Measurements from ENCODE around the gene CACNG4.

CACNG4 gene

DNA sequence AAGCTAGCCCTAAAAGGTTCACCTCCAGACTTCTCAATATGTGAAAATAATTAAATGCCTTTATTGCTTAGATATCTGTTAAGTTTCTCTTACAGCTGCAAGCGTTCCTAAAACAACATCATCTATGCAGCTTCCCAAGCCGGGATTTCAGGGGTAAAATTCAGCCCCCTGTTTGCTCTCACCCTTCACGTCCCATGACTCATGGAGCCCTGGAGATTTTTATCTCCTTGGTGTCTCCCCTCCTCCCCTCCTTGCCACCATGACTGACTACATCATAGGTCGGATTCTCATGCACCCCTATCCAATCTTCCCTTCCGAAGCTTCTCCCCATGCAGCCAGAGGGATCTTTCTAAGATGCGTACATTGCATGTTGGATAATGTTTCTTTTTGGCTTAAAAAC, 21.0 kb upstream of the CACNG4 start:
- TF ChIP-seq, protein P1, sequence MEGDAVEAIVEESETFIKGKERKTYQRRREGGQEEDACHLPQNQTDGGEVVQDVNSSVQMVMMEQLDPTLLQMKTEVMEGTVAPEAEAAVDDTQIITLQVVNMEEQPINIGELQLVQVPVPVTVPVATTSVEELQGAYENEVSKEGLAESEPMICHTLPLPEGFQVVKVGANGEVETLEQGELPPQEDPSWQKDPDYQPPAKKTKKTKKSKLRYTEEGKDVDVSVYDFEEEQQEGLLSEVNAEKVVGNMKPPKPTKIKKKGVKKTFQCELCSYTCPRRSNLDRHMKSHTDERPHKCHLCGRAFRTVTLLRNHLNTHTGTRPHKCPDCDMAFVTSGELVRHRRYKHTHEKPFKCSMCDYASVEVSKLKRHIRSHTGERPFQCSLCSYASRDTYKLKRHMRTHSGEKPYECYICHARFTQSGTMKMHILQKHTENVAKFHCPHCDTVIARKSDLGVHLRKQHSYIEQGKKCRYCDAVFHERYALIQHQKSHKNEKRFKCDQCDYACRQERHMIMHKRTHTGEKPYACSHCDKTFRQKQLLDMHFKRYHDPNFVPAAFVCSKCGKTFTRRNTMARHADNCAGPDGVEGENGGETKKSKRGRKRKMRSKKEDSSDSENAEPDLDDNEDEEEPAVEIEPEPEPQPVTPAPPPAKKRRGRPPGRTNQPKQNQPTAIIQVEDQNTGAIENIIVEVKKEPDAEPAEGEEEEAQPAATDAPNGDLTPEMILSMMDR (IDR thresholded peaks at IDR 0.05), result no peak
- DNase-seq (ENCODE audit: low spot score), result no peak
- Histone ChIP-seq H3K27ac (no peak overlapping the region), H3K4me3 (no peak overlapping the region)

DNA sequence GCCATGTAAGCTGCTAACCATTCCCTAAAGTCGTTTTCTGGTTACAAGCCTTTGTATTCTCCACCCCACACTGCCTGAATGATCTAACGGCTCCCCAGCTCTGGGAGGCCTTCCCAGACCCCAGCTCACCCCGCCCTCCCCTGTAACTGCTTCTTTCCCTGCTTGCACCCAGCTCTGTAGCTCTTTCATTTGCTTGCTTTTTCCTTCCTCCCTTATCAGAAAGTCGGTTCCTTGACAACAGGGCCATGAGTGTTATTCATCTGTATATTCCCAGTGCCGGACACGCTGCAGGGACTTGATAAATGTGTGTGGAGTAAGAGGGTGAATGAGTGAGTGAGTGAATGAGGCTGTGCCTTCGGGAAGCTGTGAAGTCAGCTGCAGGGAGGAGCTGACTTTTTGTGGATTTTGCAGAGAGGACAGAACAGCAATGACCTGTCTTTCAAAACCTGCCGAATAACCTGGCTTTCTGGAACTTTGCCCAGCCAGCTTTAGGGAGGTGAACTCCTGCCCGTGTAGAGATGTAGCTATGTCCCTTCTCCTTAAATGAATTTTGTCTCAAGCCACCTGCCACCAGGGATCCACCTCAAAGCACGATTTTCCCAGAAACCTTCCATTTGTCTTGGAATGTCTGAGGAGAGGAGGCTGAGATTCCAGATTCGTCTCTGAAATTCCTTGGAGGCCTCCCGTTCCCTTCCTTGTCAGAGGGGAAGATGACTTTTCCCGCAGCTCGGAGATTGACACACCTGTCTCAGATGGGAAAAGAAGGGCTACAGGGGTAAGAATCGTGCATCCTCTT, 20.0 kb upstream of the CACNG4 start:
- TF ChIP-seq, protein P1 (IDR thresholded peaks at IDR 0.05), result no peak
- no peak overlapping the region for H3K27ac ChIP-seq
- H3K4me3 ChIP-seq, result no peak overlapping the region
- no peak for DNase-seq (ENCODE audit: low spot score)

DNA sequence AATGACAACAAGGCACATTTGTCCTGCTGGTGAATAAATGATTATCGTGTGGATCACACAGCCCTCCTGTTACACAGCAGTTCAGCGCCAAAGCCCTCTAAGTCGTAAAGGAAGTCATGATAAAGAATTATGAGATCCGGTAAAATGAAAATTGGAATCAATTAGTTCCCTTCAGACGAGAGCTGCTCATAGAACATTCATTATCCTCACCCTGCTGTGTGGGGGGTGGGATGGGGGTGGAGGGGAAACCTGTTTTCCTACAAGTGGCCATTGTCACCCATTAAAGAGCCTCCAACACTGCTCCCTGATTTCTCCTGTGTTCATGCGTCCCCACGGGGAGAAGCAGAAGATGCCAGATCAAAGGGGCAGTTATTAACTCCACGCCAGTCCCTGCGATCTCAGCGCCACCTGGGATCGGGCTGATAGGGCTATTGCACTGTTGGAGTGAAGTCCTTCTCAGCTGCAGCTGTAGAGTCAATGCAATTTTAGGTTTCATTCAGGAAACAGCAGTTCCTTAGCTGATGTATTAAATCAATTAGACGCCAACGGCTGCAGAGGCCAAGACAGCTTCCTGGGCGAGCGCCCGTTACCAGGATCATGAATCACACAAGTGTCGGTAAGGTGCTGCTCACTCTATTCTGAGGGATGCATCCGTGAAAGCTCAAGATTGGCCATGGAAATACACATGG, 19.2 kb upstream of the CACNG4 start:
- TF ChIP-seq, protein P1 (IDR thresholded peaks at IDR 0.05), result no peak
- H3K27ac ChIP-seq, result no peak overlapping the region
- no peak overlapping the region for H3K4me3 ChIP-seq
- no peak for DNase-seq (ENCODE audit: low spot score)

DNA sequence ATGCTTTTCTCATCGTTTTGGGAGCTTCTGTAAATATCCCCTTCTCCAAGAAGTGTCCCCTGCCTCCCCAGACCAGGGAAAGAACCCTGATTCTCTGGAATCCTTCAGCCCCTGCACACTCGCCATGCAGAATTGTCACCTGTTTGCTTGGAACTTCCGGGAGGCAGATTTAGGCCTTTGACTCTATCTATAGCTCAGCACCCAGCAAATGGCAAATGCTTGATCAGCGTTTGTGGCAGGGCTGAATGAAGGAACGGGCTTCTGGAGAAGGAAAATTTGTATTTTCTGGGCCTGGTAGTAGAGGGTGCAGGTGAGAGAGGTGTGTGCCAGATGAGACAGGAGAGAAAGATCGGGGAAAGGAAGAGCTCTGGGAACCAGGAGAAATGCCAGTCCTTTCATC, 18.3 kb upstream of the CACNG4 start:
- TF ChIP-seq, protein P1 (IDR thresholded peaks at IDR 0.05), result no peak
- Histone ChIP-seq H3K27ac (no peak overlapping the region), H3K4me3 (no peak overlapping the region)
- no peak for DNase-seq (ENCODE audit: low spot score)

DNA sequence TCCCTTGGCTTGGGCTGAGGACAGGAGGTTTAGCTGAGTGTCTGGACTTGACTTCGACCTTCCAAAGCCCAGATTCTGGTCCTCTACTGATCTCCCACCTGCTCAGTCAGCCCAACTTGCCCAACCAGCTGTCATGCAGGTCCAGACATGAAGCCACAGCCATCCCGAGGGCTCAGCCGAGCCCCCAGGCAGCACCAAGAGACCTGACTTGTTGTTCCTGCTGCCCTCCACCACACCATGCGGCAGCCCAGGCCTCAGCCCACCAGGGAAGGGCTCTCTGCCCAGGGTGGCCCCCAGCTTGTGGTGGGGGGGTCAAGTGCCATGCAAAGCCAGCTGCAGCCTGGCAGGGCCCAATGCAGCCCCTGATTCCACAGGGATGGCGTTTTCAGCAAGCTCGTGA, 17.2 kb upstream of the CACNG4 start:
- Histone ChIP-seq H3K4me3 (no peak overlapping the region), H3K27ac (no peak overlapping the region)
- TF ChIP-seq, protein P1 (IDR thresholded peaks at IDR 0.05), result no peak
- DNase-seq (ENCODE audit: low spot score), result no peak

DNA sequence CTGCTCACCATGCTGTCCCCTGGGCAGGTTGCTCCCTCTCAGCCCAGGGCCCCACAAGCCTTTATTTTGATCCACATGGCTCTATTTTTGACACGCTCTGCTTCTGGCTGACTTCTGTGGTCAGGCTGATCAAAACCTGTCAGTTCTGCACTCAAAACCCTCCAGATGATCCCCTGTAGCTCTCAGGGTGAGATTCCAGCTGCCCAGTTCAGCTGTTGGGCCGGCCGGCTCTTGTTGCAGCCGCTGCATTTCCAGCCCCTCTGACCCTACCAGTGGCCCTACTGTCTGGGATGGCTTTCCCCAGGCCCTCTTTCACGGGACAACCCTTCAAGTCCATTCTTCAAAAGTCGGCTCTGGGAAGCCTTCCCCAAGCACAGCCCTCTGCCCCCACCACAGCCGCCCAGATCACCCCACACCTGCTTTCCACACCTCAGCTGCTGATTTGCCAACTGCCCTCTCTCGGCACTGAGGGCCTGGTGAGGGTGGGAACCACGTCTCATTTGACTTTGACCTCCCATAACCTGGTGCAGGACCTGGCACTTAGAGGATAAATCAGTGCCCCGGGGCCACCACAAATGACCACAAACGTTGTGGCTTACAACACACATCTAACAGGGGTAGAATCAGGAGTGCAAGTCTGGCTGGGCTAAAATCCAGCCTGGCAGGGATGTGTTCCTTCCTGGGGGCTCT, 16.3 kb upstream of the CACNG4 start:
- TF ChIP-seq, protein P1 (IDR thresholded peaks at IDR 0.05), result no peak
- Histone ChIP-seq H3K27ac (no peak overlapping the region), H3K4me3 (no peak overlapping the region)
- DNase-seq (ENCODE audit: low spot score), result no peak

Data from coronary artery (tissue), 2 donors.